Heart right ventricle (tissue), 16 donors: ENCODE data around the gene PADI6. TPM values are rescaled to one million over a fixed set of nuclear protein-coding genes. Genes with fewer than 3 reads are reported as not detected.
"Not testable (repeated sequence)": the region's sequence is repeated elsewhere in the genome, so short reads cannot be mapped to it uniquely, and the experiment has no call there.

Experiments
- ATAC-seq, 8 donors: fragments of 200-7000 bp; cut with Tn5 transposase; one replicate each; pipeline ENCODE4 v1.9.1; 2020; ENCODE audit warnings: mild to moderate bottlenecking in 8 of 8, moderate library complexity in 8 of 8, moderate number of reproducible peaks in 1 of 8
- DNase-seq, 2 donors: peaks; one replicate each; pipeline ENCODE4 v3.0.0-alpha.2; 2020
- H3K27ac ChIP-seq, 10 donors: fragments of 200-600 bp; sonication (generic) in 2 of 10; one replicate each; pipeline versions ENCODE4 v1.5.0 to v1.8.0; 2020 to 2022; ENCODE audit warnings: mild to moderate bottlenecking in 3 of 10
- H3K27me3 ChIP-seq, 7 donors: fragments of 200-600 bp; one replicate each; pipeline ENCODE4 v1.8.0; 2021 to 2022; ENCODE audit warnings: mild to moderate bottlenecking in 2 of 7
- H3K36me3 ChIP-seq, 9 donors: fragments of 200-600 bp; sonication (generic) in 1 of 9; one replicate each; pipeline versions ENCODE4 v1.5.0 to v1.8.0; 2020 to 2022; ENCODE audit warnings: mild to moderate bottlenecking in 2 of 9
- H3K4me1 ChIP-seq, 9 donors: fragments of 200-600 bp; sonication (generic) in 1 of 9; one replicate each; pipeline versions ENCODE4 v1.5.0 to v1.8.0; 2020 to 2022; ENCODE audit warnings: mild to moderate bottlenecking in 4 of 9
- H3K4me3 ChIP-seq, 10 donors: fragments of 200-600 bp; sonication (generic) in 2 of 10; one replicate each; pipeline versions ENCODE4 v1.5.0 to v1.8.0; 2020 to 2022; ENCODE audit warnings: mild to moderate bottlenecking in 7 of 10, moderate library complexity in 2 of 10
- H3K9me3 ChIP-seq, 11 donors: fragments of 200-600 bp in 10 of 11; sonication (generic) in 2 of 11; one replicate each; pipeline versions ENCODE4 v1.5.0 to v1.8.0; 2013 to 2022; ENCODE audit warnings: mild to moderate bottlenecking in 2 of 11, control low read depth in 1 of 11, moderate library complexity in 1 of 11
- WGBS, 2 donors: extraction: QIAGEN DNeasy Blood & Tissue Kit; methylation state at CpG; one replicate each; pipeline ENCODE4 v1.1.7; 2013; ENCODE audit warnings: inconsistent platforms in 1 of 2; 5-methylcytosine and 5-hydroxymethylcytosine counted together
- intact Hi-C, 10 donors: fragments of 100-400 bp; cut with DNase I; formaldehyde crosslinking; loops; one replicate each; pipeline versions ENCODE4 v1.11.1 to v1.14.2; 2022
- polyA plus RNA-seq, 2 donors: library from polyadenylated mRNA; stranded (reverse); fragments of 200-250 nt; gene quantifications; one replicate each; pipeline ENCODE4 v1.2.3, GENCODE V29; 2013
- total RNA-seq, 10 donors: library from RNA; stranded (reverse); fragmentation: NEBNext Ultra II Directional in 3 of 10; extraction: Animal tissue kit (Norgen Biotek cat#: 25700) in 3 of 10; gene quantifications; one replicate each; pipeline versions ENCODE4 v1.2.1 to v1.2.4, GENCODE V29; 2021 to 2023
- TF ChIP-seq, protein P1 (sequence below), 9 donors: fragments of 200-600 bp; sonication (generic) in 2 of 9; IDR thresholded peaks; one replicate each; pipeline versions ENCODE4 v1.5.0 to v1.8.0; 2021 to 2022; ENCODE audit warnings: antibody characterized with exemption in 9 of 9, mild to moderate bottlenecking in 5 of 9, moderate library complexity in 1 of 9
- donor health status: Arrhythmogenic right ventricular cardiomyopathy.
- donor health status: ischemic (EF 13 %, LVEDD 7.1; RV severe dilation, severe dysfunction).
- donor health status: healthy with polysubstance abuse.
- donor health status: DM: no; HTN: yes; CAD: no.
- donor health status: DM: no; HTN: no; CAD: no.
- donor health status: ischemic (EF 25% LVEDD 6.9; RV normal size, moderate dysfunction).
- donor health status: ischemic (EF 25% LVEDD 5.7; RV mildly dilated, moderate dysfunction).
- donor health status: healthy.
- donor health status: DM: yes; HTN: yes; CAD: no.
- donor health status: Ischemic cardiomyopathy.
- donor health status: ischemic (EF 35%, LVEDD 5.7; RV mildly dilated, moderate dysfunction).
- donor health status: nonischemic (EF 11% LVEDD 7.7; RV severe dilation, severe dysfunction).
- donor health status: DM: yes; HTN: yes; CAD: no.
- donor health status: PGD.
- donor health status: ischemic (EF 29% LVEDD 5.4; RV normal size, mild dysfunction).
- donor health status: nonischemic (EF 23%, LVEDD 6.1; RV moderate dilation, normal function).

PADI6 gene
- total and polyA plus RNA-seq, 12 donors = not detected

DNA sequence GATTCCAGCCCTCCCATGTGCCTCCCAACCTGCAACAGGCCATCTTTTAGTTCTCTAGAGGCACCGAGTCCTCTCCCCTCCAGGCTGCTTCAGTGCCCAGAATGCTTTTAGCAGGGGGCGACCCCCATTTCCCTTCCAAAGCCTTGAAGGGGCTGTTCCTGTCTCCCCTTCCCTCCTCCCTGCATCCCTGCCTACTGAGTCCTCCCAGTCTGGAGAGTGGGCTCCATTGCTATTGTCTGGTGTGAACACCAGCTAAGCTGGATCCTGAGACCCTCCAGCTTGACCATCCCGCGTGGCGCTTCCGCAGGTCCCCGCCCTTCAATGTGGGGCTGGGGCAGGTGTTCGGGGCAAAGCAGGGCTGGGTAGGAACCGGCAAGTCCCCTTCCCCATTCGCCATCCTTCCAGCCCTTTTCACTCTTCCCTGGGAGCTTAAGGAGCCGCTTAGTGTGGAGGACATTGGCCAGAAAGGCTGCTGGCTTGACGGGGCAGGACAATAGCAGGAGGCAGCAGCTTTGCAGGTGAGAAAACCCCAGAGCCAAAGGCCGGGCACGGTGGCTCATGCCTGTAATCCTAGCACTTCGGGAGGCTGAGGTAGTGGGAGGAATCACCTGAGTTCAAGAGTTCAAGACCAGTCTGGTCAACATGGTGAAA lies 32.2 kb downstream of the PADI6 start:
- Histone ChIP-seq H3K9me3 (no peaks in the 10 kb centered on the region), H3K27ac (no peak overlapping the region)

DNA sequence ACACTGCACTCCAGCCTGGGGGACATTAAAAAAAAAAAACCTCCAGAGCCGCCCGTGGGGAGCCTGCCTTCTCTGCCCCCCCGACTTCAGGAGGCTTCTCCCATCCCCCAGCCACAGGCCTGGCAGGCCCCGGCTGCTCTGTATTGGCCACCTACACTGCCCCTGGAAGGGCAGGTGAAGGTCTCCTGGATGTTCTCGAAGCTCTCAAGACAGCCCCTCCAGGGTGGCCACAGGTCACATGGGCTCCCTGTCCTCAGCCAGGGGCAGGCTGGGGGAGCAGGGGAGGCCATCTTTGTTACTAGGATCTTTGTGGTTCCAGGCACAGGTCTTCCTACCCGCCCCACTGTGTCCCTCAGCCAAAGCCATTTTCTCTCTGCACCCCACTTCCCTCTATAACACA lies 32.8 kb downstream of the PADI6 start:
- TF ChIP-seq, protein P1, sequence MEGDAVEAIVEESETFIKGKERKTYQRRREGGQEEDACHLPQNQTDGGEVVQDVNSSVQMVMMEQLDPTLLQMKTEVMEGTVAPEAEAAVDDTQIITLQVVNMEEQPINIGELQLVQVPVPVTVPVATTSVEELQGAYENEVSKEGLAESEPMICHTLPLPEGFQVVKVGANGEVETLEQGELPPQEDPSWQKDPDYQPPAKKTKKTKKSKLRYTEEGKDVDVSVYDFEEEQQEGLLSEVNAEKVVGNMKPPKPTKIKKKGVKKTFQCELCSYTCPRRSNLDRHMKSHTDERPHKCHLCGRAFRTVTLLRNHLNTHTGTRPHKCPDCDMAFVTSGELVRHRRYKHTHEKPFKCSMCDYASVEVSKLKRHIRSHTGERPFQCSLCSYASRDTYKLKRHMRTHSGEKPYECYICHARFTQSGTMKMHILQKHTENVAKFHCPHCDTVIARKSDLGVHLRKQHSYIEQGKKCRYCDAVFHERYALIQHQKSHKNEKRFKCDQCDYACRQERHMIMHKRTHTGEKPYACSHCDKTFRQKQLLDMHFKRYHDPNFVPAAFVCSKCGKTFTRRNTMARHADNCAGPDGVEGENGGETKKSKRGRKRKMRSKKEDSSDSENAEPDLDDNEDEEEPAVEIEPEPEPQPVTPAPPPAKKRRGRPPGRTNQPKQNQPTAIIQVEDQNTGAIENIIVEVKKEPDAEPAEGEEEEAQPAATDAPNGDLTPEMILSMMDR (IDR thresholded peaks at IDR 0.05) = no peak
- ATAC-seq = no peak
- H3K36me3 ChIP-seq = peaks cover 0 to 39% (median 12%) of the 10 kb centered on the region in 9 donors
- intact Hi-C loops = loop anchor here in 7 of 10 donors (5.0 to 10.0 kb wide), 4 partner anchors 278 to 340 kb away; no protein-coding TSS in a partner anchor
- no peak overlapping the region for H3K27ac ChIP-seq
- no peak for DNase-seq
- H3K4me3 ChIP-seq = no peak overlapping the region
- no peaks in the 10 kb centered on the region for H3K9me3 ChIP-seq
- 69 to 72% methylated on average over 6 of the region's 6 CpGs for WGBS, 2 donors
- peaks cover 0 to 8% (median 0%) of the 10 kb centered on the region in 9 donors for H3K4me1 ChIP-seq
- H3K27me3 ChIP-seq = peaks cover 0 to 5% (median 0%) of the 10 kb centered on the region in 7 donors

More for the DNA sequence above, 32.2 kb downstream of the PADI6 start:
- DNase-seq (no peak), ATAC-seq (no peak)
- intact Hi-C loops = loop anchor here in 5 of 10 donors (10.0 kb wide), 2 partner anchors 279 to 339 kb away; no protein-coding TSS in a partner anchor
- Histone ChIP-seq H3K36me3 (peaks cover 0 to 32% (median 7%) of the 10 kb centered on the region in 9 donors), H3K4me3 (no peak overlapping the region), H3K4me1 (peaks cover 0 to 2% (median 0%) of the 10 kb centered on the region in 9 donors), H3K27me3 (peaks cover 0 to 5% (median 0%) of the 10 kb centered on the region in 7 donors)
- WGBS, 2 donors = 62 to 63% methylated on average over 15 of the region's 15 CpGs
- TF ChIP-seq, protein P1 (IDR thresholded peaks at IDR 0.05) = no peak

DNA sequence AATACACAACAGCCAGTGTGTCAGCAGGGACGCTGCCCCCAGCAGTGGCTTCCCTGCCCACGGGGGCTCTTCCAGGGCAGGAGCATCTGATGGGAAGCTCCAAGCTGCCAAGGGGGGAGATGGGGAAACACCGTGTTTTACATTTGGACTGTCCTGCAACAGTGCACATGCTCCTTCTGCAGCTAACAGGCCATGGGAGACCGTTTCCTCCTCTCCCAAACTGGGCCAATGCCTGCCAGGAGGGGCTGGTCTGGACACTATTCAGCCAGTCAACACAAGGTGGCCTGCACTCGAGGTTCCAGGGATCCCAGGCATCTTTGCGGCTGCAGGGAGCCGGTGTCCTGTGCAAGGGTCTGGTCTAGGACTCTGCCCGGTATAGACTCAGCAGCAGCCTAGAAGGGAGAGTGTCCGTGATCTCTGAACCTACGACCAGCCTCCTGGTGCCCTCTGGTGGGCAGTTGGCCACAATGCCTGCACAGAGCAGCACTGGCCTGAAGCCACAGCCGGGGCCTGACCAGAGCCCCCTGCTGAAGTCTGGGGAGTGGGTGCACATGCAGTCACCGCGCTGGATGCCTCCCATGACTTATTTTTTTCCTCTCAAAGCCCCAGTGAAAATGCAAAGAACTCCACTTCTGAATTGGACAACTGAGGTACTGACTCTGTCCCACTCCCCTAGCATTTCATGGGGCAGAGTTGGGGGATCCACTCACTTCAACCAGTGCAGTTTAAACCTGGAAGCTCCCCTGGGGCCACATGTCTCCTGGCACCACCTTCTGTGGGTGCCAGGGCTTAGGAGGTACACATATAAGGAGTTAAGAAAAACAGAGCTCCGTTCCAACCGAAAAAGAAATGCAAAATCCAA lies 34.1 kb downstream of the PADI6 start:
- H3K36me3 ChIP-seq = peaks cover 0 to 52% (median 15%) of the 10 kb centered on the region in 9 donors
- H3K4me3 ChIP-seq = no peak overlapping the region
- no peak overlapping the region for H3K27ac ChIP-seq
- intact Hi-C loops = loop anchor here in 7 of 10 donors (5.0 to 10.0 kb wide), 4 partner anchors 279 to 341 kb away; no protein-coding TSS in a partner anchor
- TF ChIP-seq, protein P1 (IDR thresholded peaks at IDR 0.05) = peak; percentile 46 to 81 (median 72)
- 49% methylated on average over 15 of the region's 15 CpGs for WGBS, 2 donors
- peak; percentile 39 to 50 for DNase-seq
- peaks cover 0 to 5% (median 0%) of the 10 kb centered on the region in 7 donors for H3K27me3 ChIP-seq
- peaks cover 0 to 10% (median 0%) of the 10 kb centered on the region in 9 donors for H3K4me1 ChIP-seq
- no peaks in the 10 kb centered on the region for H3K9me3 ChIP-seq
- ATAC-seq = peak in 7 of 8 donors; percentile 82 to 90 (median 87)

DNA sequence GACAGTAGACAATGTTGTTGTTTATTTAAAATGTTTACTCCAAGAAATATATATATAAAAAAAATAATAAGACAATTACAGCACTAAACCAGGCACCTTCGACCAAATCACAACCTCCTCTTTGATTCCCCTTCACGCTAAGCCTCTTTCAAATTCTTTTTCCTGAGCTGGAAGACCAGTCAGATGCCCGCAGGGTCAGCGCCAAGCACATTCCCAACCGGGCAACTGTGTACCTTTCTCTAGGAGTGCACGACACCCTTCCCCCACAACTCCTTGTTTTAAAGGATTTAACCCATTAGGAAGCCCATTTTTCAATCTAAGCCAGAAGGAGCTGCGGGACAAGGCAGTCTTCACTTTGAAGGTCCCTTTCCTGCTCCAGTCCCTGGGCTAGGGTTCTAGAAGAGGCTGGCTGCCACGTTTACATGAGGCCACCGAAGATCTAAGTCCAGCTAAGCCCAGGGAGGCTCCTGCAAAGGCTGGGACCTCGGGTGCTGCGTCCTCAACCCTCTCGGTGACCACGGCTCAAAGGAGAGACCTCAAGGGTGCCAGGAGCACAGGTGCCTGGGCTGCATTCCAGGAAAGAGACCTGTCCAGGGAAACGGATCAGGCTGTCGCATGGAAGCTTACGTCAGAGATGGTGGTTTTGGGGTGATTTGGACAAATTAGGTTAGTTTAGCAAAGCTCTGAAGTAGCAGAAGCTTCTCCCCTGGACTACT lies 34.9 kb downstream of the PADI6 start:
- not testable (repeated sequence) for H3K4me3 ChIP-seq, ATAC-seq, H3K27ac ChIP-seq, H3K4me1 ChIP-seq, DNase-seq, H3K9me3 ChIP-seq, H3K27me3 ChIP-seq
- H3K36me3 ChIP-seq = peaks cover 0 to 60% (median 15%) of the 10 kb centered on the region in 9 donors
- intact Hi-C loops = loop anchor here in 7 of 10 donors (5.0 to 10.0 kb wide), 4 partner anchors 280 to 342 kb away; no protein-coding TSS in a partner anchor
- WGBS, 2 donors = 81 to 84% methylated on average over 16 of the region's 16 CpGs

DNA sequence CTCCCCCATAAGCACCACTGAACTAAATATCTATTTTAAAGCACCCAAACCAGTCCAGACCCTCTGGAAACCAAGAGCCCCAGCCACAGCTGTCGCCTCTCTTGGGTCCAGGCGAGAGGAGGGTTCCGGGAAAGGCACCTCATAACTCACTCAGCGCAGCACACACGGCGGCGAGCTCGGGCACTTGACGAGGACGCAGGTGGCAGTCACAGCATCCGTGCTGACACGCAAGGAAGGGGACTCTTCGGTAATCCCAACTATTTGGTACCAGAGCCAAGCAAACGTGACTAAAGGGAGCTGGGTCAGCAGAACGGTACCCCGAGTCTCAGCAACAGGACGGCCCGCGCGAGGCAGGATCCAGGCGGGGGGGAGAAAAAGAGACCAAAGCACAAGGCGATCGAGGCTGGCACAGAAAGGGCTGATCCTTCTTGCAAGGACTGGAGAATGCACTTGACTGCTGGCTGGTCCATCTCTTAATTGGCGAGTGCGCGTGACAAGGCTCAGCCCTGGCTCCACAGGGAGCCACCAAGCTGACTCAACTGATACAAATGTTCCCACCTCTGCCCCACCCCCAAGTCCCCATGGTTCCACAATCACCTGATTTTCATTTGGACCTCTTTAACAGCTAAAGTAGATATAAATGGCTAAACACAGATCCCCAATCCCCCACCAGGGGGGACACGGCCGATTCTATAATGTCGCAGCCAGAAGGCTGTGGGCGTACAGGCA lies 36.0 kb downstream of the PADI6 start:
- H3K36me3 ChIP-seq = peaks cover 0 to 70% (median 19%) of the 10 kb centered on the region in 9 donors
- not testable (repeated sequence) for ATAC-seq
- 95 to 96% methylated on average over 30 of the region's 30 CpGs for WGBS, 2 donors

More for the DNA sequence above, 36.0 kb downstream of the PADI6 start:
- H3K4me1 ChIP-seq, H3K27me3 ChIP-seq, DNase-seq, H3K9me3 ChIP-seq, H3K4me3 ChIP-seq, H3K27ac ChIP-seq: not testable (repeated sequence)
- intact Hi-C loops = loop anchor here in 7 of 10 donors (5.0 to 10.0 kb wide), 4 partner anchors 281 to 343 kb away; no protein-coding TSS in a partner anchor
